Measurements from ENCODE around the gene TRAPPC5. TPM values are rescaled to one million over a fixed set of nuclear protein-coding genes. Genes with fewer than 3 reads are reported as not detected.
A peak's percentile ranks its signal among the peaks of the same experiment; 100 is the strongest.

Gene TRAPPC5
- total RNA-seq, 6 experiments from 2014 or later = 41.7 to 66.5 (median 52.0) TPM

DNA sequence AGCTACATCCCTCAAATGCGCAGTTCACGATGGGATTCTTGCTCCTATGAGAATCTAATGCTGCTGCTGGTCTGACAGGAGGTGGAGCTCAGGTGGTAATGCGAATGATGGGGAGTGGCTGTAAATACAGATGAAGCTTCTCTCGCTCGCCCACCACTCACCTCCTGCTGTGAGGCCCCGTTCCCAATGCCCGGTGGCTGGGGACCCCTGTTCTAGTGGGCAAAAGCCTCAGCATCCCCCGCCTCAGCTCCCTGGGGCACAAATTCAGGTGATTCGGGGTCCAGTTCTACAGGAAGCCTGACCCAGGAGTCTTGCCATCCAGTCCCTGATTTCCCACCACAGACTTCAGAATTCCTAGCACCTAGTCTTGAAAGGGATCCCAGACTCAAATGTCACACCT lies 8.1 kb upstream of the TRAPPC5 start:
- no peak for TF ChIP-seq POLR2A (IDR thresholded peaks at IDR 0.05)
- TF ChIP-seq, protein P1, sequence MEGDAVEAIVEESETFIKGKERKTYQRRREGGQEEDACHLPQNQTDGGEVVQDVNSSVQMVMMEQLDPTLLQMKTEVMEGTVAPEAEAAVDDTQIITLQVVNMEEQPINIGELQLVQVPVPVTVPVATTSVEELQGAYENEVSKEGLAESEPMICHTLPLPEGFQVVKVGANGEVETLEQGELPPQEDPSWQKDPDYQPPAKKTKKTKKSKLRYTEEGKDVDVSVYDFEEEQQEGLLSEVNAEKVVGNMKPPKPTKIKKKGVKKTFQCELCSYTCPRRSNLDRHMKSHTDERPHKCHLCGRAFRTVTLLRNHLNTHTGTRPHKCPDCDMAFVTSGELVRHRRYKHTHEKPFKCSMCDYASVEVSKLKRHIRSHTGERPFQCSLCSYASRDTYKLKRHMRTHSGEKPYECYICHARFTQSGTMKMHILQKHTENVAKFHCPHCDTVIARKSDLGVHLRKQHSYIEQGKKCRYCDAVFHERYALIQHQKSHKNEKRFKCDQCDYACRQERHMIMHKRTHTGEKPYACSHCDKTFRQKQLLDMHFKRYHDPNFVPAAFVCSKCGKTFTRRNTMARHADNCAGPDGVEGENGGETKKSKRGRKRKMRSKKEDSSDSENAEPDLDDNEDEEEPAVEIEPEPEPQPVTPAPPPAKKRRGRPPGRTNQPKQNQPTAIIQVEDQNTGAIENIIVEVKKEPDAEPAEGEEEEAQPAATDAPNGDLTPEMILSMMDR (IDR thresholded peaks at IDR 0.05) = no peak
- Histone ChIP-seq H3K36me3 (no peaks in the 10 kb centered on the region), H3K4me1 (no peaks in the 10 kb centered on the region), H3K27me3 (no peaks in the 10 kb centered on the region), H3K4me3 (no peak overlapping the region), H3K27ac (no peak overlapping the region), H3K9me3 (no peaks in the 10 kb centered on the region)
- no peak for ATAC-seq
- 46% methylated on average over 6 of the region's 9 CpGs for WGBS (ENCODE audit: insufficient coverage, low coverage, low lambda C conversion rate, missing lambda C conversion rate)
- DNase-seq = no peak
- intact Hi-C loops (cut with DNase I) = no loop called here

- TF ChIP-seq, protein P1 (IDR thresholded peaks at IDR 0.05) = no peak
- TF ChIP-seq POLR2A (IDR thresholded peaks at IDR 0.05) = no peak
- Histone ChIP-seq H3K9me3 (no peaks in the 10 kb centered on the region), H3K4me3 (no peak overlapping the region), H3K36me3 (no peaks in the 10 kb centered on the region), H3K27me3 (no peaks in the 10 kb centered on the region), H3K4me1 (no peaks in the 10 kb centered on the region), H3K27ac (no peak overlapping the region)
- DNase-seq = peak; percentile 67 to 78 (median 73)
- 33% methylated on average over 15 of the region's 21 CpGs for WGBS (ENCODE audit: insufficient coverage, low coverage, low lambda C conversion rate, missing lambda C conversion rate)
- intact Hi-C loops (cut with DNase I) = loop anchor here (5.0 kb wide), 2 partner anchors 102 to 107 kb away; no protein-coding TSS in a partner anchor
- peak; percentile 77 to 93 (median 82) for ATAC-seq
These were observed 6.3 kb upstream of the TRAPPC5 start for GRCh38 chr19:7674010-7675005.

- no peak overlapping the region for H3K27ac ChIP-seq
- H3K36me3 ChIP-seq = no peaks in the 10 kb centered on the region
- no peak for DNase-seq
- intact Hi-C loops (cut with DNase I) = loop anchor here (5.0 kb wide), 2 partner anchors 104 to 109 kb away; no protein-coding TSS in a partner anchor
- no peaks in the 10 kb centered on the region for H3K9me3 ChIP-seq
- WGBS (ENCODE audit: insufficient coverage, low coverage, low lambda C conversion rate, missing lambda C conversion rate) = 29% methylated on average over 5 of the region's 7 CpGs
- H3K4me3 ChIP-seq = no peak overlapping the region
- TF ChIP-seq, protein P1 (IDR thresholded peaks at IDR 0.05) = no peak
- no peak for TF ChIP-seq POLR2A (IDR thresholded peaks at IDR 0.05)
- no peak for ATAC-seq
- no peaks in the 10 kb centered on the region for H3K27me3 ChIP-seq
- H3K4me1 ChIP-seq = peaks cover 0 to 9% (median 4%) of the 10 kb centered on the region in 4 donors
These were observed 4.3 kb upstream of the TRAPPC5 start for GRCh38 chr19:7676376-7676775.

GRCh38 chr19:7676854-7677253 lies 3.8 kb upstream of the TRAPPC5 start, which contains the start of gene MCEMP1:
TSS of gene MCEMP1 (plus strand) at chr19:7677090. CDS start at chr19:7677121, 31 bp downstream.
- Histone ChIP-seq H3K27ac (no peak within 1 kb of the TSS), H3K36me3 (no peaks in the 10 kb centered on the region), H3K4me3 (no peak within 1 kb of the TSS), H3K4me1 (peaks cover 0 to 9% (median 4%) of the 10 kb centered on the region in 4 donors), H3K9me3 (no peaks in the 10 kb centered on the region), H3K27me3 (no peaks in the 10 kb centered on the region)
- intact Hi-C loops (cut with DNase I) = loop anchor here (5.0 kb wide), 2 partner anchors 105 to 110 kb away; no protein-coding TSS in a partner anchor
- no peak for DNase-seq
- ATAC-seq = no peak
- TF ChIP-seq POLR2A (IDR thresholded peaks at IDR 0.05) = no peak
- TF ChIP-seq, protein P1 (IDR thresholded peaks at IDR 0.05) = no peak
- 20% methylated on average over 10 of the region's 10 CpGs for WGBS (ENCODE audit: insufficient coverage, low coverage, low lambda C conversion rate, missing lambda C conversion rate)

Data from right lobe of liver (tissue), 6 donors.